ENCODE data around the gene SH3RF1. TPM values are rescaled to one million over a fixed set of nuclear protein-coding genes. Genes with fewer than 3 reads are reported as not detected.

Gene SH3RF1
- total RNA-seq, 1 donor from 2014 or later: 33.8 TPM

GRCh38 chr4:169116270-169116901 lies 154.4 kb downstream of the SH3RF1 start:
- intact Hi-C loops (cut with DNase I): no loop called here

GRCh38 chr4:169115897-169116254 lies 154.9 kb downstream of the SH3RF1 start:
- ATAC-seq: peak; percentile 97
- DNase-seq: no peak
- H3K4me1 ChIP-seq: peaks cover 5% of the 10 kb centered on the region
- intact Hi-C loops (cut with DNase I): no loop called here
- no peaks in the 10 kb centered on the region for H3K9me3 ChIP-seq
- peaks cover 41% of the 10 kb centered on the region for H3K36me3 ChIP-seq
- H3K4me3 ChIP-seq: no peak overlapping the region
- H3K27me3 ChIP-seq: no peaks in the 10 kb centered on the region
- H3K27ac ChIP-seq: no peak overlapping the region
- no peak for TF ChIP-seq CTCF (IDR thresholded peaks at IDR 0.05)

More at GRCh38 chr4:169116270-169116901, 154.4 kb downstream of the SH3RF1 start:
- no peak overlapping the region for H3K27ac ChIP-seq
- peaks cover 5% of the 10 kb centered on the region for H3K4me1 ChIP-seq
- TF ChIP-seq CTCF (IDR thresholded peaks at IDR 0.05): no peak
- H3K27me3 ChIP-seq: no peaks in the 10 kb centered on the region
- no peaks in the 10 kb centered on the region for H3K9me3 ChIP-seq
- DNase-seq (no peak), ATAC-seq (peak; percentile 22)
- H3K36me3 ChIP-seq: peaks cover 46% of the 10 kb centered on the region
- H3K4me3 ChIP-seq: no peak overlapping the region

GRCh38 chr4:169115144-169115896 lies 155.4 kb downstream of the SH3RF1 start:
- ATAC-seq: no peak
- intact Hi-C loops (cut with DNase I): no loop called here
- no peaks in the 10 kb centered on the region for H3K27me3 ChIP-seq
- no peaks in the 10 kb centered on the region for H3K9me3 ChIP-seq
- peaks cover 5% of the 10 kb centered on the region for H3K4me1 ChIP-seq
- DNase-seq: no peak
- H3K36me3 ChIP-seq: peaks cover 41% of the 10 kb centered on the region
- TF ChIP-seq CTCF (IDR thresholded peaks at IDR 0.05): no peak
- H3K27ac ChIP-seq: no peak overlapping the region
- no peak overlapping the region for H3K4me3 ChIP-seq

GRCh38 chr4:169114341-169114974 lies 156.3 kb downstream of the SH3RF1 start:
- Histone ChIP-seq H3K4me3 (no peak overlapping the region), H3K4me1 (peaks cover 5% of the 10 kb centered on the region), H3K36me3 (peaks cover 49% of the 10 kb centered on the region), H3K9me3 (no peaks in the 10 kb centered on the region), H3K27me3 (no peaks in the 10 kb centered on the region), H3K27ac (no peak overlapping the region)
- intact Hi-C loops (cut with DNase I): no loop called here
- no peak for ATAC-seq
- no peak for DNase-seq
- no peak for TF ChIP-seq CTCF (IDR thresholded peaks at IDR 0.05)

GRCh38 chr4:169110633-169111032 lies 160.1 kb downstream of the SH3RF1 start:
- no peak for ATAC-seq
- no peak overlapping the region for H3K4me3 ChIP-seq
- peaks cover 60% of the 10 kb centered on the region for H3K36me3 ChIP-seq
- H3K27me3 ChIP-seq: no peaks in the 10 kb centered on the region
- H3K4me1 ChIP-seq: peaks cover 5% of the 10 kb centered on the region
- no peak overlapping the region for H3K27ac ChIP-seq
- intact Hi-C loops (cut with DNase I): no loop called here
- TF ChIP-seq CTCF (IDR thresholded peaks at IDR 0.05): no peak
- DNase-seq: no peak
- H3K9me3 ChIP-seq: no peaks in the 10 kb centered on the region

Data from upper lobe of right lung (tissue), 1 donor.